A673 (cell line): ENCODE data around the gene KRTAP10-10.
"Not testable (repeated sequence)": the region's sequence is repeated elsewhere in the genome, so short reads cannot be mapped to it uniquely, and the experiment has no call there.

Experiments
- EZH2 ChIP-seq: fragments of 200-600 bp; sonication (generic); IDR thresholded peaks from 2 replicates; pipeline ENCODE4 v1.6.1; 2017; ENCODE audit warnings: borderline replicate concordance, low read depth, mild to moderate bottlenecking, mixed read lengths, antibody characterized with exemption, low read length; ENCODE audit not compliant: poor library complexity, severe bottlenecking
- TF ChIP-seq, protein P1 (sequence below): fragments of 300-800, 200-600 bp; sonication (generic); conservative IDR thresholded peaks from 2 replicates; pipeline ENCODE4 v1.5.1; 2017; ENCODE audit warnings: low read depth, mild to moderate bottlenecking, antibody characterized with exemption, low read length, moderate library complexity, mixed read lengths

DNA sequence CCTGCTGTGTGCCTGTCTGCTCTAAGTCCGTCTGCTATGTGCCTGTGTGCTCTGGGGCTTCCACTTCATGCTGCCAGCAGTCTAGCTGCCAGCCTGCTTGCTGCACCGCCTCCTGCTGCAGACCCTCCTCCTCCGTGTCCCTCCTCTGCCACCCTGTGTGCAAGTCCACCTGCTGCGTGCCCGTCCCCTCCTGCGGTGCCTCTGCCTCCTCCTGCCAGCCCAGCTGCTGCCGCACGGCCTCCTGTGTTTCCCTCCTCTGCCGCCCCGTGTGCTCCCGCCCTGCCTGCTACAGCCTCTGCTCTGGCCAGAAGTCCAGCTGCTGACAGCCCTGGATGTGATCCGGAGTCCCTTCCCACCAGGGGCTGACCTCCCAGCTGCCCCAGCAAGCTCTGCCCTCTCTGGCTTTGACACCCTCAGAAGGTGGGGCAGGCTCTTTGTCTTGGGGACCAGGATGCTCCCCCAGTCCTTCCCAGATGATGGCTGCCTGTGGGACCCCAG, 744 bp downstream of the KRTAP10-10 start:
- TF ChIP-seq EZH2: not testable (repeated sequence)
- TF ChIP-seq, protein P1, sequence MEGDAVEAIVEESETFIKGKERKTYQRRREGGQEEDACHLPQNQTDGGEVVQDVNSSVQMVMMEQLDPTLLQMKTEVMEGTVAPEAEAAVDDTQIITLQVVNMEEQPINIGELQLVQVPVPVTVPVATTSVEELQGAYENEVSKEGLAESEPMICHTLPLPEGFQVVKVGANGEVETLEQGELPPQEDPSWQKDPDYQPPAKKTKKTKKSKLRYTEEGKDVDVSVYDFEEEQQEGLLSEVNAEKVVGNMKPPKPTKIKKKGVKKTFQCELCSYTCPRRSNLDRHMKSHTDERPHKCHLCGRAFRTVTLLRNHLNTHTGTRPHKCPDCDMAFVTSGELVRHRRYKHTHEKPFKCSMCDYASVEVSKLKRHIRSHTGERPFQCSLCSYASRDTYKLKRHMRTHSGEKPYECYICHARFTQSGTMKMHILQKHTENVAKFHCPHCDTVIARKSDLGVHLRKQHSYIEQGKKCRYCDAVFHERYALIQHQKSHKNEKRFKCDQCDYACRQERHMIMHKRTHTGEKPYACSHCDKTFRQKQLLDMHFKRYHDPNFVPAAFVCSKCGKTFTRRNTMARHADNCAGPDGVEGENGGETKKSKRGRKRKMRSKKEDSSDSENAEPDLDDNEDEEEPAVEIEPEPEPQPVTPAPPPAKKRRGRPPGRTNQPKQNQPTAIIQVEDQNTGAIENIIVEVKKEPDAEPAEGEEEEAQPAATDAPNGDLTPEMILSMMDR: not testable (repeated sequence)
